ENCODE results near the gene TRMT2A.

GRCh38 chr22:20106205-20106848, 10.7 kb downstream of the TRMT2A start:
- TF ChIP-seq CTCF (IDR thresholded peaks at IDR 0.05), result no peak
- no peak for TF ChIP-seq EZH2 (IDR thresholded peaks at IDR 0.05)
- TF ChIP-seq EZH2phosphoT487 (IDR thresholded peaks at IDR 0.05), result no peak
